ENCODE measurements around the gene SLC5A1.

Gene SLC5A1

DNA sequence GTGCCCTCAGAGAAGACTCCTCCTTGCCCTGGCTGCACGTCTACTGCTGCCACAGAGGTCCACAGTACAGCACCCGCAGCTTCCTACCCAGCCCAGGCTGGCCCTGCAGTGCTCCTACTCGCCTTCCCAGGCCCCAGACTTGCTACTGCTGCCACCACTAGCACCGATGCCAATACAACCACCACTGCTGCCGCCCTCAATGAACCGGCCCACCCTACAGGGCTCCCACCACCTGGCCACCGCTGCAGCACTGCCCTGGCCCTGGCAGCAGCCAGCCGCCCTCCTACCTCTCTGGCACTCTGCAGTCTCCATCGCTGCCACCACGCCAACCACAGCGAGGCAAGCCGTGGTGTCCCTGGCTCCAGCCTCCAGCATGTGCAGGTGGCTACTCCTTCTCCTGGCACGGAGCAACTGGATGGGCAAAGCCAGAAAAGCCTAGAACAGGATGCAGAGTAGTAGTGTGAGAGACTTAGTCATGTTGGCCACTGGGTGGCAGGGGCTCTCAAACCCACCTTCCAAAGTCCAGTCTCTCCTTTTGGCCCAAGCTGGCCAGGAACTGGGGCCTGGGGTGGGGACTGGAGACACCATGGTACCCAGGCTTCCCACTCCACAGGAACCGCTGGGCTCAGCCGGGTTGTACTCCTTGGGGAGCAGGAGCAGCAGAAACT is 76.6 kb downstream of the SLC5A1 start:
- no peak for DNase-seq (ENCODE audit: low read depth)
- TF ChIP-seq, protein P1, sequence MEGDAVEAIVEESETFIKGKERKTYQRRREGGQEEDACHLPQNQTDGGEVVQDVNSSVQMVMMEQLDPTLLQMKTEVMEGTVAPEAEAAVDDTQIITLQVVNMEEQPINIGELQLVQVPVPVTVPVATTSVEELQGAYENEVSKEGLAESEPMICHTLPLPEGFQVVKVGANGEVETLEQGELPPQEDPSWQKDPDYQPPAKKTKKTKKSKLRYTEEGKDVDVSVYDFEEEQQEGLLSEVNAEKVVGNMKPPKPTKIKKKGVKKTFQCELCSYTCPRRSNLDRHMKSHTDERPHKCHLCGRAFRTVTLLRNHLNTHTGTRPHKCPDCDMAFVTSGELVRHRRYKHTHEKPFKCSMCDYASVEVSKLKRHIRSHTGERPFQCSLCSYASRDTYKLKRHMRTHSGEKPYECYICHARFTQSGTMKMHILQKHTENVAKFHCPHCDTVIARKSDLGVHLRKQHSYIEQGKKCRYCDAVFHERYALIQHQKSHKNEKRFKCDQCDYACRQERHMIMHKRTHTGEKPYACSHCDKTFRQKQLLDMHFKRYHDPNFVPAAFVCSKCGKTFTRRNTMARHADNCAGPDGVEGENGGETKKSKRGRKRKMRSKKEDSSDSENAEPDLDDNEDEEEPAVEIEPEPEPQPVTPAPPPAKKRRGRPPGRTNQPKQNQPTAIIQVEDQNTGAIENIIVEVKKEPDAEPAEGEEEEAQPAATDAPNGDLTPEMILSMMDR (IDR thresholded peaks at IDR 0.05; ENCODE audit: low read depth, low read length) = peak; percentile 8
- no peak for TF ChIP-seq MYC (IDR thresholded peaks at IDR 0.05; ENCODE audit: low read depth, low read length)
- TF ChIP-seq, protein P2, sequence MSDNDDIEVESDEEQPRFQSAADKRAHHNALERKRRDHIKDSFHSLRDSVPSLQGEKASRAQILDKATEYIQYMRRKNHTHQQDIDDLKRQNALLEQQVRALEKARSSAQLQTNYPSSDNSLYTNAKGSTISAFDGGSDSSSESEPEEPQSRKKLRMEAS (IDR thresholded peaks at IDR 0.05; ENCODE audit: low read depth, low read length) = no peak
- no peak overlapping the region for H3K4me3 ChIP-seq (ENCODE audit: low read depth, low read length)

DNA sequence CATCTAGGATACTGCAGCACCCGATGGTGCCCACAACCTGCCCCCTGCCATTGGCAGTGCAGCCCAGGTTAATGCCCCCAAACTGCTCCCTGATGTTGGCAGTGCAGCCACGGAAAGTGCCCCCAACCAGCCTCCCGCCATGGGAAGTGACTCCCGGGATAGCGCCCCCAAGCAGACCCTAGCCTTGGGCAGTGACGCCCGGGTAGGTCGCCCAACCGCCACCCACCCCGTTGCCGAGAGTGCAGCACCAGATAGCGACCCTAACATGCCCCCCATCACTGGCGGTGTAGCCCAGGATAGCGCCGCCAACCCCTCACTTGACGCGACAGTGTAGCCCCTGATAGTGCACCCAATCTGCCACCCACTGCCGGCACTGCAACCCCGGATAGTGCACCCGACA is 77.5 kb downstream of the SLC5A1 start:
- H3K4me3 ChIP-seq (ENCODE audit: low read depth, low read length) = no peak overlapping the region
- DNase-seq (ENCODE audit: low read depth) = no peak
- TF ChIP-seq POLR2A (IDR thresholded peaks at IDR 0.05; ENCODE audit: extremely low read depth, insufficient read length) = no peak

DNA sequence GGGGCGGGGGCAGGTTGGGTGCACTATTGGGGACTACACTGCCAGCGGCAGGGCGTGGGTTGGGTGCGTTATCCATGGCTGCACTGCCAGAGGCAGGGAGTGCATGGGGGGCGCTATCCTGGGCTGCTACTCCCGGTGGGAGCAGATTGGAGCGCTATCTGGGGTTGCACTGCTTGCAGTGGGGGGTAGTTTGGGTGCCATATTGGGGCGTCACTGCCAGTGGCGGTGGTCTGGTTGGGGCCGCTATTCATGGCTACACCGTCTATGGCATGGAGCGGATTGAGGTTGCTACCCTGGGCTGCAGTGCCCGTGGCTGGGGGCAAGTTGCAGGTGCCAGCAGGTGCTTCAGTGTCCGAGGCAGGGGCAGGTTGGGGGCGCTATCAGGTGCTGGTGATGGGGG is 79.8 kb downstream of the SLC5A1 start:
- TF ChIP-seq POLR2A (IDR thresholded peaks at IDR 0.05; ENCODE audit: extremely low read depth, insufficient read length) (no peak), MYC (IDR thresholded peaks at IDR 0.05; ENCODE audit: low read depth, low read length) (no peak)
- TF ChIP-seq, protein P1 (IDR thresholded peaks at IDR 0.05; ENCODE audit: low read depth, low read length) = no peak
- TF ChIP-seq, protein P2 (IDR thresholded peaks at IDR 0.05; ENCODE audit: low read depth, low read length) = no peak
- DNase-seq (ENCODE audit: low read depth) = no peak
- no peak overlapping the region for H3K4me3 ChIP-seq (ENCODE audit: low read depth, low read length)

DNA sequence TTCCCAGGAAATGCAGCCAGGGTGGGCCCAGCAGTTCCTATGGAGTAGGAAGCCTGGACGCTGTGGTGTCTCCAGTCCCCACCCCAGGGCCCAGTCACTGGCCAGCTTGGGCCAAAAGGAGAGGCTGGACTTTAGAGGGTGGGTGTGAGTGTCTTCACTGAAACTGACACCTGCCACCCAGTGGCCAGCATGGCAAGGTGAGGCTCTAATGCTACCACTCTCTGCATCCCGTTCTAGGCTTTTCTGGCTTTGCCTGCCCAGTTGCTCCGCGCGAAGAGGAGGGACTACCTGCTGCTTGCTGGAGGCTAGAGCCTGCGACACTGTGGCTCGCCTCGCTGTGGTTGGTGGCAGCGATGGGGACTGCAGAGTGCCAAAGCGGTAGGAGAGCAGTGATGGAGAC is 80.6 kb downstream of the SLC5A1 start:
- TF ChIP-seq POLR2A (IDR thresholded peaks at IDR 0.05; ENCODE audit: extremely low read depth, insufficient read length) (no peak), MYC (IDR thresholded peaks at IDR 0.05; ENCODE audit: low read depth, low read length) (no peak)
- TF ChIP-seq, protein P2 (IDR thresholded peaks at IDR 0.05; ENCODE audit: low read depth, low read length) = no peak
- TF ChIP-seq, protein P1 (IDR thresholded peaks at IDR 0.05; ENCODE audit: low read depth, low read length) = no peak
- DNase-seq (ENCODE audit: low read depth) = no peak
- no peak overlapping the region for H3K4me3 ChIP-seq (ENCODE audit: low read depth, low read length)

DNA sequence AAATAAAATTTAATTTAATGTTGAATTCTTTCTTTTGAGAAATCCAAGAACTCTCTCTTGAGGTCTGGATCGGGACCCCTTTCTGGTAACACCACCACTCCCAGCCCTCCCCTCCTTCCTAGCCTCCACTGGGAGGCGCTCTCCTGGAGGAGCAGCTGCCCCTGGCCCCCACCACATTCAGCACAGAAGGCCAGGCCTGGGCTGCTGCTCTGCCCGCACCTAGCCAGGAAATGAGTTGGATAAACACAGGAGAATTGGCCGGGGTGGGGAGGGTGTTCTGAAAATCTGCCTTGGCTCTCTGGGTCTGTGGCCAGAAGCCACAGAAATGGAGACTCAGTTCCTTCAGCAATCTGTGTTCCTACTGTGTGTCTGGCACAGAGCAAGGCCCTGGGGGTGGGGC is 84.8 kb downstream of the SLC5A1 start:
- no peak overlapping the region for H3K4me3 ChIP-seq (ENCODE audit: low read depth, low read length)
- TF ChIP-seq, protein P1 (IDR thresholded peaks at IDR 0.05; ENCODE audit: low read depth, low read length) = peak; percentile 8
- no peak for TF ChIP-seq POLR2A (IDR thresholded peaks at IDR 0.05; ENCODE audit: extremely low read depth, insufficient read length)
- DNase-seq (ENCODE audit: low read depth) = no peak

DNA sequence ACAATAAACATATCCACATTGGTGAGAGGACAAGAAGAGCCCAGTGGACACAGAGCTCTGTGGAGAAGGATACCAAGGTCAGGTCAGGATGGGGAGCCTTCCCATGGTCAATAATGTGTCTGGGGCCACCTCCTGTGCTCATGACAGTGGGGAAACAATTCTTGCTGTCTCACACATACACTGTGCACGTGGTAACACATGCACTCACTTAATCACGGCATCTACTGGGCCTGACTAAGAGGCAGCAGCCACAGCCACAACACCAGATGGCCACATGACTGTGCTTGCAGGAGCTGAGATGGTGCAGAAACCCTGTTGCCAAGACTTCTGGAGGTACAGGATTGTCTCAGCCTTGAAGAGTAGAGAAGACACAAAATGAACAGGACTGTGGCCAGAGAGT is 87.4 kb downstream of the SLC5A1 start:
- no peak for DNase-seq (ENCODE audit: low read depth)
- TF ChIP-seq, protein P1 (IDR thresholded peaks at IDR 0.05; ENCODE audit: low read depth, low read length) = no peak
- TF ChIP-seq MYC (IDR thresholded peaks at IDR 0.05; ENCODE audit: low read depth, low read length) = no peak
- TF ChIP-seq, protein P2 (IDR thresholded peaks at IDR 0.05; ENCODE audit: low read depth, low read length) = no peak
- TF ChIP-seq POLR2A (IDR thresholded peaks at IDR 0.05; ENCODE audit: extremely low read depth, insufficient read length) = no peak

More for the DNA sequence above, 87.4 kb downstream of the SLC5A1 start:
- H3K4me3 ChIP-seq (ENCODE audit: low read depth, low read length) = no peak overlapping the region

Data from NB4 (cell line).